Neural cell (in vitro differentiated cells): Measurements from ENCODE around the gene GLE1. TPM values are rescaled to one million over a fixed set of nuclear protein-coding genes. Genes with fewer than 3 reads are reported as not detected.

ENCODE experiments used
- H2AFZ ChIP-seq: fragments of 200-600, 300-800 bp; sonication (generic), shearing (Covaris generic); 2 replicates; pipeline ENCODE4 v1.6.0; 2014; ENCODE audit warnings: low read depth, mild to moderate bottlenecking, antibody characterized with exemption, low read length, moderate library complexity
- H3F3A ChIP-seq: fragments of 200-600 bp; shearing (Covaris generic); 2 replicates; pipeline ENCODE4 v1.6.1; 2016; ENCODE audit warnings: mild to moderate bottlenecking, moderate library complexity, mixed read lengths, antibody characterized with exemption, low read length; ENCODE audit not compliant: insufficient read depth, poor library complexity, severe bottlenecking
- H3K27ac ChIP-seq: fragments of 200-600, 300-800 bp; sonication (generic), shearing (Covaris generic); 2 replicates; pipeline ENCODE4 v1.5.1; 2014; ENCODE audit warnings: mild to moderate bottlenecking, low read length, moderate library complexity
- H3K27me3 ChIP-seq: fragments of 300-800, 200-600 bp; sonication (generic), shearing (Covaris generic); 2 replicates; pipeline ENCODE4 v1.6.0; 2014; ENCODE audit warnings: mild to moderate bottlenecking, low read depth, low read length, moderate library complexity; ENCODE audit not compliant: insufficient read depth
- H3K36me3 ChIP-seq: fragments of 300-800, 200-600 bp; sonication (generic), shearing (Covaris generic); 2 replicates; pipeline ENCODE4 v1.5.1; 2014; ENCODE audit warnings: mild to moderate bottlenecking, antibody characterized with exemption, low read length, moderate library complexity; ENCODE audit not compliant: insufficient read depth
- H3K4me2 ChIP-seq: fragments of 300-800, 200-600 bp; sonication (generic), shearing (Covaris generic); 2 replicates; pipeline ENCODE4 v1.6.0; 2014; ENCODE audit warnings: mild to moderate bottlenecking, low read length
- H3K4me3 ChIP-seq: fragments of 300-800, 200-600 bp; sonication (generic), shearing (Covaris generic); 2 replicates; pipeline ENCODE4 v1.5.1; 2014; ENCODE audit warnings: mild to moderate bottlenecking, low read length, moderate library complexity
- H3K79me2 ChIP-seq: fragments of 200-600 bp; shearing (Covaris generic); replicated peaks from 2 replicates; pipeline ENCODE4 v1.6.0; 2014; ENCODE audit warnings: mild to moderate bottlenecking, low read length, moderate library complexity; ENCODE audit not compliant: insufficient read depth
- H3K9ac ChIP-seq: fragments of 300-800, 200-600 bp; sonication (generic), shearing (Covaris generic); 2 replicates; pipeline ENCODE4 v1.6.1; 2016; ENCODE audit warnings: mild to moderate bottlenecking, low read length, mixed read lengths
- H3K9me2 ChIP-seq: fragments of 200-600 bp; shearing (Covaris generic); 2 replicates; pipeline ENCODE4 v1.6.1; 2016; ENCODE audit warnings: mild to moderate bottlenecking, low read length, mixed read lengths; ENCODE audit not compliant: insufficient read depth
- H3K9me3 ChIP-seq: fragments of 200-600, 300-800 bp; sonication (generic), shearing (Covaris generic); 2 replicates; pipeline ENCODE4 v1.6.1; 2016; ENCODE audit warnings: mild to moderate bottlenecking, mixed run types, low read length, moderate library complexity, mixed read lengths
- H4K20me1 ChIP-seq: fragments of 200-600 bp; shearing (Covaris generic); 2 replicates; pipeline ENCODE4 v1.6.1; 2016; ENCODE audit warnings: mild to moderate bottlenecking, mixed run types; ENCODE audit not compliant: insufficient read depth
- EP300 ChIP-seq: fragments of 450-650 bp; conservative IDR thresholded peaks from 2 replicates; pipeline ENCODE4 v1.6.1; 2014; ENCODE audit warnings: antibody characterized with exemption, mild to moderate bottlenecking, moderate library complexity; ENCODE audit not compliant: poor library complexity, severe bottlenecking
- EZH2 ChIP-seq: fragments of 200-600, 300-800 bp; shearing (Covaris generic), sonication (generic); IDR thresholded peaks from 2 replicates; pipeline ENCODE4 v1.6.1; 2014; ENCODE audit warnings: antibody characterized with exemption, low read length, borderline replicate concordance, mild to moderate bottlenecking; ENCODE audit not compliant: insufficient read depth, poor library complexity, severe bottlenecking
- MXI1 ChIP-seq: fragments of 450-650 bp; conservative IDR thresholded peaks from 2 replicates; pipeline ENCODE4 v1.6.1; 2014; ENCODE audit warnings: antibody characterized with exemption, mild to moderate bottlenecking; ENCODE audit not compliant: poor library complexity, severe bottlenecking
- POLR2AphosphoS5 ChIP-seq: IDR thresholded peaks from 2 replicates; pipeline ENCODE4 v1.6.1; 2012
- RAD21 ChIP-seq: fragments of 450-650 bp; conservative IDR thresholded peaks from 2 replicates; pipeline ENCODE4 v1.6.1; 2014; ENCODE audit warnings: antibody characterized with exemption, mild to moderate bottlenecking, moderate library complexity
- SMC3 ChIP-seq: fragments of 450-650 bp; conservative IDR thresholded peaks from 2 replicates; pipeline ENCODE4 v1.6.1; 2014; ENCODE audit warnings: antibody characterized with exemption, mild to moderate bottlenecking, moderate library complexity; ENCODE audit not compliant: poor library complexity
- TAF1 ChIP-seq: IDR thresholded peaks from 2 replicates; pipeline ENCODE4 v1.6.1; 2012; ENCODE audit warnings: low read depth
- polyA plus RNA-seq: library from polyadenylated mRNA; depleted of rRNA; stranded (reverse); fragments of >200 nt; gene quantifications from 2 replicates; pipeline ENCODE4 v1.2.3, GENCODE V29; 2014
- TF ChIP-seq, protein P1 (sequence below): IDR thresholded peaks from 2 replicates; pipeline ENCODE4 v1.6.1; 2012; ENCODE audit warnings: borderline replicate concordance
- TF ChIP-seq, protein P2 (sequence below): fragments of 450-650 bp; IDR thresholded peaks from 2 replicates; pipeline ENCODE4 v1.5.1; 2014; ENCODE audit warnings: antibody characterized with exemption, mild to moderate bottlenecking, moderate library complexity; ENCODE audit not compliant: poor library complexity, severe bottlenecking

The GLE1 gene
- polyA plus RNA-seq, 1 donor from 2014 or later = 29.6 TPM

DNA sequence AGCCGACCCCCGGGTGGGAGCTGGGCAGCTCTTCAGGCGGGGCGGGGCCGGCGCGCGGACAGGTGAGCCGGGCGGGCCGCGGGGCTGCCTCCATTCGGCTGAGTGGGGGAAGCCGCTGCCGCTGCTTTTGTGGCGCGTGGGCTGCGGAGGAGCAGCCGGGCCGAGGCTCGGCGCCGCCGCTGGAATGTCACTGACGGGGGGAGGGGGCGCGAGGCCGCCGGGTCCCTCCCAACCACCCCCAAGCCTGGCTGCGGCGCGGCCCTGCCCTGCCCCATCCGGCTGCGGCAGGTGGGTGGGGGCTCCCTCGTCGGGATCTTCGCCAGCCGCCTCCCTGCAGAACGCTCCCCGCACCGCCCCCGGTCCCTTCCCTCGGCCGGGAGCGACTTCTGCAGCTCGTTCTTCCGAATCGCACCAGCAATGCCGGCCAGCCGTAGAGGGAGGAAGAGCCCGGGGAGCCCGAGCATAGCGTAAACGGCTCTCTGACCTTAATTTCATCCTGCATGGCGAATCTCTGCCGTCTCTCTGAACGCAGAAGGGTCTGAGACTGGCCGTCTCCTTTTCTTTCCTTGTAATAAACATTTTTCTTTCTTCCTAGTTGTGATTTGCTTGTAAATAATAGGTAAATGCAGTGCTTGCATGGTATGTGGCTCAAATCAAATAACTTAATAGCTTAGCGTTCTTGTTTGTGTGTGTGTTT, 48.4 kb downstream of the GLE1 start:
- H2AFZ ChIP-seq = peak overlapping the region; percentile 36
- H3K36me3 ChIP-seq = no peaks in the 10 kb centered on the region
- peak overlapping the region; percentile 98 for H3K4me3 ChIP-seq
- H3F3A ChIP-seq = peaks cover 12% of the 10 kb centered on the region
- no peaks in the 10 kb centered on the region for H3K27me3 ChIP-seq
- no peaks in the 10 kb centered on the region for H3K9me3 ChIP-seq
- H3K9me2 ChIP-seq = no peaks in the 10 kb centered on the region
- peaks cover 14% of the 10 kb centered on the region for H4K20me1 ChIP-seq
- TF ChIP-seq MXI1 (peak; percentile 61), EP300 (peak; percentile 1), SMC3 (peak; percentile 23), POLR2AphosphoS5 (no peak), RAD21 (no peak)
- peak overlapping the region; percentile 98 for H3K9ac ChIP-seq
- peak overlapping the region; percentile 92 for H3K27ac ChIP-seq
- peak overlapping the region; percentile 96 for H3K4me2 ChIP-seq
- peaks cover 53% of the 10 kb centered on the region for H3K79me2 ChIP-seq

DNA sequence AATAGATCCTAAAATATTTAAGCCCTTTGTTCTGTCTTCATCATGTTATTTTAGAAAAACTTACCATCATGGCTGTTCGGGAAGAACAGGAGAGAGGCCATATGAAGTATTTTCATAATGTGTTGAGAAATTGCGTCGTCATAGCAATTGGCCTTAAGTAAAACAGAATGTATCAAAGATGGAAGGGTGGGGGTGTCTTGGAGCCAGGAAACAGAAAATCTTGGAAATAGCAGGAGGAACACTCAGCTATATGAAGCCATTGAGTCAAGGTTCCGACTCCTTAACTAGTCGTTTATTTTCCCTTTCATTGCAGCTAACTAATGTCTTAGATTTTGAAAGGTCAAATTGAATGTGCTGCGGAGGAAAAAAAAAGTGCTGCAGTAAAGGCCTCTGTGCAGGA, 49.2 kb downstream of the GLE1 start:
- Histone ChIP-seq H2AFZ (no peak overlapping the region), H3F3A (peaks cover 12% of the 10 kb centered on the region), H3K4me3 (peak overlapping the region; percentile 98), H3K27ac (peak overlapping the region; percentile 92), H3K9me2 (no peaks in the 10 kb centered on the region), H3K9me3 (no peaks in the 10 kb centered on the region), H4K20me1 (peaks cover 14% of the 10 kb centered on the region), H3K36me3 (no peaks in the 10 kb centered on the region), H3K9ac (peak overlapping the region; percentile 98), H3K27me3 (no peaks in the 10 kb centered on the region), H3K4me2 (peak overlapping the region; percentile 96), H3K79me2 (peaks cover 61% of the 10 kb centered on the region)
- TF ChIP-seq POLR2AphosphoS5 (no peak), EZH2 (no peak), SMC3 (no peak), RAD21 (no peak), EP300 (no peak), TAF1 (no peak), MXI1 (no peak)
- TF ChIP-seq, protein P1, sequence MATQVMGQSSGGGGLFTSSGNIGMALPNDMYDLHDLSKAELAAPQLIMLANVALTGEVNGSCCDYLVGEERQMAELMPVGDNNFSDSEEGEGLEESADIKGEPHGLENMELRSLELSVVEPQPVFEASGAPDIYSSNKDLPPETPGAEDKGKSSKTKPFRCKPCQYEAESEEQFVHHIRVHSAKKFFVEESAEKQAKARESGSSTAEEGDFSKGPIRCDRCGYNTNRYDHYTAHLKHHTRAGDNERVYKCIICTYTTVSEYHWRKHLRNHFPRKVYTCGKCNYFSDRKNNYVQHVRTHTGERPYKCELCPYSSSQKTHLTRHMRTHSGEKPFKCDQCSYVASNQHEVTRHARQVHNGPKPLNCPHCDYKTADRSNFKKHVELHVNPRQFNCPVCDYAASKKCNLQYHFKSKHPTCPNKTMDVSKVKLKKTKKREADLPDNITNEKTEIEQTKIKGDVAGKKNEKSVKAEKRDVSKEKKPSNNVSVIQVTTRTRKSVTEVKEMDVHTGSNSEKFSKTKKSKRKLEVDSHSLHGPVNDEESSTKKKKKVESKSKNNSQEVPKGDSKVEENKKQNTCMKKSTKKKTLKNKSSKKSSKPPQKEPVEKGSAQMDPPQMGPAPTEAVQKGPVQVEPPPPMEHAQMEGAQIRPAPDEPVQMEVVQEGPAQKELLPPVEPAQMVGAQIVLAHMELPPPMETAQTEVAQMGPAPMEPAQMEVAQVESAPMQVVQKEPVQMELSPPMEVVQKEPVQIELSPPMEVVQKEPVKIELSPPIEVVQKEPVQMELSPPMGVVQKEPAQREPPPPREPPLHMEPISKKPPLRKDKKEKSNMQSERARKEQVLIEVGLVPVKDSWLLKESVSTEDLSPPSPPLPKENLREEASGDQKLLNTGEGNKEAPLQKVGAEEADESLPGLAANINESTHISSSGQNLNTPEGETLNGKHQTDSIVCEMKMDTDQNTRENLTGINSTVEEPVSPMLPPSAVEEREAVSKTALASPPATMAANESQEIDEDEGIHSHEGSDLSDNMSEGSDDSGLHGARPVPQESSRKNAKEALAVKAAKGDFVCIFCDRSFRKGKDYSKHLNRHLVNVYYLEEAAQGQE = no peak
- TF ChIP-seq, protein P2, sequence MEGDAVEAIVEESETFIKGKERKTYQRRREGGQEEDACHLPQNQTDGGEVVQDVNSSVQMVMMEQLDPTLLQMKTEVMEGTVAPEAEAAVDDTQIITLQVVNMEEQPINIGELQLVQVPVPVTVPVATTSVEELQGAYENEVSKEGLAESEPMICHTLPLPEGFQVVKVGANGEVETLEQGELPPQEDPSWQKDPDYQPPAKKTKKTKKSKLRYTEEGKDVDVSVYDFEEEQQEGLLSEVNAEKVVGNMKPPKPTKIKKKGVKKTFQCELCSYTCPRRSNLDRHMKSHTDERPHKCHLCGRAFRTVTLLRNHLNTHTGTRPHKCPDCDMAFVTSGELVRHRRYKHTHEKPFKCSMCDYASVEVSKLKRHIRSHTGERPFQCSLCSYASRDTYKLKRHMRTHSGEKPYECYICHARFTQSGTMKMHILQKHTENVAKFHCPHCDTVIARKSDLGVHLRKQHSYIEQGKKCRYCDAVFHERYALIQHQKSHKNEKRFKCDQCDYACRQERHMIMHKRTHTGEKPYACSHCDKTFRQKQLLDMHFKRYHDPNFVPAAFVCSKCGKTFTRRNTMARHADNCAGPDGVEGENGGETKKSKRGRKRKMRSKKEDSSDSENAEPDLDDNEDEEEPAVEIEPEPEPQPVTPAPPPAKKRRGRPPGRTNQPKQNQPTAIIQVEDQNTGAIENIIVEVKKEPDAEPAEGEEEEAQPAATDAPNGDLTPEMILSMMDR = no peak
